IgD-negative memory B cell (primary cell): Measurements from ENCODE around the gene PRKCA. TPM values are rescaled to one million over a fixed set of nuclear protein-coding genes. Genes with fewer than 3 reads are reported as not detected.
"Not testable (repeated sequence)": the region's sequence is repeated elsewhere in the genome, so short reads cannot be mapped to it uniquely, and the experiment has no call there.

Experiments
- H3K27ac Mint-ChIP-seq, 3 donors: one replicate each; pipeline ENCODE4 v1.8.0; 2020 to 2022; ENCODE audit warnings: mild to moderate bottlenecking in 3 of 3, mixed read lengths in 3 of 3, moderate library complexity in 1 of 3
- H3K27me3 Mint-ChIP-seq: one replicate; pipeline ENCODE4 v1.8.0; 2021; ENCODE audit warnings: mixed read lengths
- H3K36me3 Mint-ChIP-seq: one replicate; pipeline ENCODE4 v1.8.0; 2020; ENCODE audit warnings: mild to moderate bottlenecking, mixed read lengths
- H3K4me1 Mint-ChIP-seq, 3 donors: one replicate each; pipeline ENCODE4 v1.8.0; 2020 to 2022; ENCODE audit warnings: mixed read lengths in 3 of 3, mild to moderate bottlenecking in 1 of 3
- H3K4me3 Mint-ChIP-seq, 4 donors: one replicate each; pipeline ENCODE4 v1.8.0; 2020 to 2022; ENCODE audit warnings: mild to moderate bottlenecking in 4 of 4, mixed read lengths in 4 of 4, moderate library complexity in 3 of 4
- H3K9me3 Mint-ChIP-seq, 3 donors: one replicate each; pipeline ENCODE4 v1.8.0; 2020 to 2021; ENCODE audit warnings: mixed read lengths in 3 of 3, mild to moderate bottlenecking in 1 of 3
- polyA plus RNA-seq: library from polyadenylated mRNA; unstranded; fragments of 300-500 nt; fragmentation: Illumina TruSeq; gene quantifications from one replicate; pipeline ENCODE4 v1.2.3, GENCODE V29; 2021

Gene PRKCA
- polyA plus RNA-seq, 1 donor from 2014 or later = 0.14 TPM

DNA sequence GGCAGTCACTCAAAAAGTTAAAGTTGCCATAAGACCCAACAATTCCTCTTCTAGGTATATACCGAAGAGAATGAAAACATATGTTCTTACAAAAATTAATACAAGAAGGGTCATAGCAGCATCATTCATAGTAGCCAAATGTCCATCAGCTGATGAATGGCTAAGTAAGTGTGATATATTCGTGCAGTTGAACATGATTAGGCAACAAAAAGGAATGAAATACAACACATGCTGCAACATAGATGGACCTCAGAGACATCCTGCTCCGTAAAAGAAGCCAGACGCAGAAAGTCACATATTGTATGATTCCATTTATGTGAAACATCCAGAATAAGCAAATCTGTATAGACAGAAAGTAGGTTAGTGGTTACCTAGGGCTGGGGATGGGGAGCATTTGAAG, 303.1 kb downstream of the PRKCA start:
- no peak overlapping the region for H3K27ac Mint-ChIP-seq
- H3K9me3 Mint-ChIP-seq = peaks cover 4 to 9% (median 5%) of the 10 kb centered on the region in 3 donors
- no peaks in the 10 kb centered on the region for H3K27me3 Mint-ChIP-seq
- H3K4me3 Mint-ChIP-seq = no peak overlapping the region
- H3K36me3 Mint-ChIP-seq = no peaks in the 10 kb centered on the region
- H3K4me1 Mint-ChIP-seq = no peaks in the 10 kb centered on the region

DNA sequence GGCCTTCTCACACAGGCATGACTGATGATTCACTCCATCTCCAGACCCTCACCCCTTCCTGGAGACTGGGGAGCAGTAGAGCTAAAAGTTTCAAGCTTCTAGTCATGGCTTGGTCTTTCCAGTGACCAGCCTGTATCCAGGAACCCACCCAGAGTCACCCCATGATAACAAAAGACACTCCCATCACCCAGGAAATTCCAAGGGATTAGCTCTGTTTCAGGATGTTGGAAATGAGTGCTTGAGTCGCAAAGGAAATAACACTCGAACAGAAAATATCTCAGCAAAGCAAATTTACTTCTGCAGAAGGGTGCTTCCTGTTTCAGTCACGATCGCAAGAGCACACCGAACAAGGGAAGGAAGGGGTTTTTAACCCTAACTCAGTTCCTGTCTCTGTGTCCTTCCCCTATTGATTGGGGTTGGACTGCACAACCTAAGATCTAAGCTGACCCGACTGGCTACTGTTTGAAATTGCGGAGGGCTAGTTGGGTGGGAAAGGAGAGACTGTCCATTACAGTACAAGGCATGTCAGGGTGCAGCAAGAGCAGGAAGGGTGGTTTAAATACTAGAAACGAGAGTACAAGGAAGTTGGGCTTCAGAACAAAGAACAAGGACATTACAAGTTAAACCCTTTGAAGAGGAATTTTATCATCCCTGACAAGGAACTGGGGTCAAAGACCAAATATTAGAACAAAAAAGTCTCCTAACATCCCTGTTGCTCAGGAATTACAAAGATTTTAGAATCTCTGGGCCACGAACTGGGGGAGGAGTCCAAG, 308.1 kb downstream of the PRKCA start:
- no peak overlapping the region for H3K27ac Mint-ChIP-seq
- no peak overlapping the region for H3K4me3 Mint-ChIP-seq
- H3K9me3 Mint-ChIP-seq = peaks cover 12 to 17% (median 12%) of the 10 kb centered on the region in 3 donors
- peaks cover 2% of the 10 kb centered on the region for H3K36me3 Mint-ChIP-seq
- no peaks in the 10 kb centered on the region for H3K27me3 Mint-ChIP-seq
- no peaks in the 10 kb centered on the region for H3K4me1 Mint-ChIP-seq

DNA sequence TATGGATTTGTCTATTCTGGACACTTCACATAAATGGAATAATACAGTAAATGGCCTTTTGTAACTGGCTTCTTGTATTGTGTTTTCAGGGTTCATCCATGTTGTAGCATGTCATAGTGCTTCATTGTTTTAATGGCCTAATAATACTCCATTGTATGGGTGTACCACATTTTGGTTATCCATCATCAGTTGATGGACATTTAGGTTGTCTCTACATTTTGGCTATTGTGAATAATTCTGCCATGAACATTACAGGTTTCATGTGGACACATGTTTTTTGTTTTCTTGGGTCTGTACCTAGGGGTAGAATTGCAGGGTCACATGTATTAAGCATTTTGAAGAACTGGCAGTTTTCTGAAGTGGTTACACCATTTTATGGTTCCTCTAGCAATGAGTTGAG, 309.0 kb downstream of the PRKCA start:
- Mint-ChIP-seq H3K27ac (no peak overlapping the region), H3K4me3 (no peak overlapping the region), H3K9me3 (peaks cover 12 to 17% (median 12%) of the 10 kb centered on the region in 3 donors), H3K27me3 (no peaks in the 10 kb centered on the region), H3K36me3 (peaks cover 2% of the 10 kb centered on the region), H3K4me1 (no peaks in the 10 kb centered on the region)

DNA sequence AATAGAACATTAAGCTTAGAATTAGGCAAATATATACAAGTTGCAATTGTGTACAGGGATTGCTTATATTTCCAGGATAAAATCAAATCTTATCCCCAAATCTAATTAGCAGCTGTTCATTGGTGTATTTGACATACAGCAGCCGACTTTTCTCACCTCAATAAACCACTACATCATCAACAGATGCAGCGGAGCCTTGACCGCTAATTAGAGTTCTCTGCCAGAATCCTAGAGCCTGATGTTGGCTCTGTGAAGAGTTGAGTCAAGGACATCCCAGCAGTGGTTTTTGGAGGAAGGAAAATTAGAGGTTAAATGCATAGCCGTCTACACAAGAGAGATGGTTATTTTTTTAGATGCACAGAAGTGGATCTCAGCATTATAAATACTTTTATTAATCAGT, 310.6 kb downstream of the PRKCA start:
- Mint-ChIP-seq H3K4me1 (no peaks in the 10 kb centered on the region), H3K27me3 (no peaks in the 10 kb centered on the region), H3K4me3 (no peak overlapping the region), H3K36me3 (peaks cover 2% of the 10 kb centered on the region), H3K9me3 (peaks cover 12 to 17% (median 12%) of the 10 kb centered on the region in 3 donors), H3K27ac (no peak overlapping the region)

DNA sequence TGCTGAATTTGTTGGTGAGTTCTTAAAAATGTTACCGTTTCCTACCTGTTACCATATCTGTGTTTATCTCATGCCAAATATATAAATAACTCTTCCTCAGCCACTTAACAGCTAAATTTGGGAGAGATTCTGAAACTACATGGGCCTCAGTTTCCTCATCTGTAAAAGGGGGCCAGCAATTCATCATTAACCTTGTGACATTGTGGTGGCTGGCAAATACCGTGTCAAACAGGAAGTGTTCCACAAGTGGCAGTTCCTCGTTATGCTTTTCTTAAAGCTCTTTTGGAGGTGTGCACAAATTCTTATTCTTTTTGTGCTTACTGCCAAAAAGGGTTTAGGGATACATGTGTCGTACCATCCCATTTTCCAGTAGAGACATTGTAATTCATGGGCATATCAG, 312.1 kb downstream of the PRKCA start:
- Mint-ChIP-seq H3K4me1 (no peaks in the 10 kb centered on the region), H3K27ac (no peak overlapping the region), H3K4me3 (no peak overlapping the region), H3K36me3 (peaks cover 2% of the 10 kb centered on the region), H3K27me3 (no peaks in the 10 kb centered on the region), H3K9me3 (peaks cover 7 to 14% (median 8%) of the 10 kb centered on the region in 3 donors)

DNA sequence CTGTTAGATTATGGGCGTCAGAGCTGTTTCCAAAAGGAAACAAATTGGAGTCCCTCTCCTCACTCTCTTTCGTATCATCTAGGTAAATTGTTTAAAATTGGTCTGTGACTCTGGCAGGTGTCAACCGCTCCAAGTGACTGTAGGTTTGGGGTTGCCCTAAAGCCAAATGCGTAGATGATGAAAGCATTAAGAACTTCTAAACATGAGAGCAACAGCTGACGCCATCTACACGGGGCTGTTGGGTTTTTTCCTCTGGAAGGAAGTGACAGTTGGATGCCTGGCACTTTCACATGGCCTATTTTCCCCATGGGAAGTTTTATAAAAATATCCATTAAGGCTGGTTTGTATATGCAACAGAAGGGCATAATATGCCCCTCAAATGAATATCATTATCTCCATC, 316.8 kb downstream of the PRKCA start:
- Mint-ChIP-seq H3K9me3 (peaks cover 0 to 4% (median 0%) of the 10 kb centered on the region in 3 donors), H3K27me3 (no peaks in the 10 kb centered on the region), H3K4me1 (no peaks in the 10 kb centered on the region), H3K27ac (no peak overlapping the region), H3K4me3 (no peak overlapping the region), H3K36me3 (no peaks in the 10 kb centered on the region)

DNA sequence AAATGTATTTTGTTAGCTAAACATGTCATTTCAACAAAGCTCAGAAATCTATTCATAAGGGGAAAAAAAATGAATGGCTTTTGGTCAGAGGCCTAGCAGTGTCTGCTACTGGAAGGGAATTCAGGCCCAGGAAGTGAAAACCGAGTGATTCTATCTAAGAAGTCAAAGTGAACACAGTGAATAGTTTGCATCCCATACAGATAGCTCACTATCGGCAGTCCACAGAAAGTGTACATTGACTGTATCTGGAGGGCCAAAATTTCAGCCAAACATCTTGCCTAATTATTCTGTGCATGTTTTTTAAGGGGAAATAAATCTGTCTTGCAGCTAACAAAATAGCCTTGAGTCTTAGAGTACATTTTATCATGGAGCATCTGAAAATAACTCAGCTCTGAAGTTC, 318.1 kb downstream of the PRKCA start:
- Mint-ChIP-seq H3K9me3 (no peaks in the 10 kb centered on the region), H3K27ac (no peak overlapping the region), H3K36me3 (no peaks in the 10 kb centered on the region), H3K4me1 (no peaks in the 10 kb centered on the region), H3K27me3 (no peaks in the 10 kb centered on the region), H3K4me3 (peak overlapping the region in 1 of 4 donors; percentile 4)

DNA sequence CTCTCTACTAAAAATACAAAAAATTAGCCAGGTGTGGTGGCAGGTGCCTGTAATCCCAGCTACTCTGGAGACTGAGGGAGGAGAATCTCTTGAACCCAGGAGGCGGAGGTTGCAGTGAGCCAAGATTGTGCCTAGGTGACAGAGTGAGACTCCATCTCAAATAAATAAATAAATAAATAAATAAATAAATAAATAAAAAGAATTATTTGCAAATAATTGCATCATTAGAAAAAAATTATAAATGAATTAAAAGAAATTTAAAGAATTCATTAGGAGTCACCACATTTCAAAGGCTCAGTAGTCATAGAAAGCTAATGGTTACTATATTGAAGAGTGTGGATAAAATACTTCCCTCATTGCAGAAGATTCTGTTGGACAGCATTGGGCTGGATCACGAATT, 322.2 kb downstream of the PRKCA start:
- H3K4me1 Mint-ChIP-seq, H3K27me3 Mint-ChIP-seq, H3K36me3 Mint-ChIP-seq: not testable (repeated sequence)

DNA sequence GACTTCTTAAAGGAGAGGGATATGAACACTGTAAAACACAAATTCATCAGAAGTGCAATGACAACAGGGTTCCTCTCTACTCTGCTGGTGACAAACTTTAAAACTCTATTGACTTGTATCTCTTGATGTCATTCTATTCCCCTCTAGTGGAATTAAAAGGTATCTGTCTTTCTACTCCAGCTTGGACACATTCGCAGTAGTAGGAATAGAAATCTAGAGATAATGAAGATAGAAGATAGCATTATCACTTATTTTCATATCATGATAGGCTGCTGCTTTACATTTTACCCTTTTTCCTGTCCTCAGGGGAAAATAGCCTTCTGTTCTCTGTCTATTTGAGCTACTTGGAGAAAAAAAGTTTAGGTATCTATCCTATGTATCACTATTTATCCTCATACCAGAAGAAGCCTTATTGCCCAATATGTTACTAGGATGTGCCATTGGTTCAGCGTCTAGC, 322.9 kb downstream of the PRKCA start:
- Mint-ChIP-seq H3K9me3 (no peaks in the 10 kb centered on the region), H3K4me1 (no peaks in the 10 kb centered on the region), H3K4me3 (no peak overlapping the region), H3K27ac (peak overlapping the region in 1 of 3 donors; percentile 2), H3K27me3 (peaks cover 1% of the 10 kb centered on the region), H3K36me3 (no peaks in the 10 kb centered on the region)

More for the DNA sequence above, 322.2 kb downstream of the PRKCA start:
- H3K4me3 Mint-ChIP-seq, H3K27ac Mint-ChIP-seq, H3K9me3 Mint-ChIP-seq: not testable (repeated sequence)

DNA sequence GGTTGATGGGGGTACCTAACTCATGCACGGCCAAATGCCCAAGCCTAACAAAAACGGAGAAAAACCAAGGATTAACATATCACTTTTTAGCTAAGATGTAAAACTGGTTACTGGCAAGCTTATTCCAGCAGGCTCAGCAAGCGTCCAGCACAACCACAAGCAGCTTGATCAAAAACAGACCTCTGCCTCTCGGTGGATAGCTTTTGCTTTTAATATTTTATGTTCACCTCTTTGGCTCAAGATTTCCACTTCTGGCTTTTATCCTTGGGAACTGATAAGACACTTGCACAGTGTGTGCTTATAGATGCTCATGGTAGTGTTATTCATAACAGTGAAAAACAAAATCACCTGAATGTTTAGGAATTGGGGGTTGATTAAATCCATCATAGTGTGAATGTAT, 325.6 kb downstream of the PRKCA start:
- H3K9me3 Mint-ChIP-seq = no peaks in the 10 kb centered on the region
- no peak overlapping the region for H3K27ac Mint-ChIP-seq
- no peak overlapping the region for H3K4me3 Mint-ChIP-seq
- H3K27me3 Mint-ChIP-seq = peaks cover 1% of the 10 kb centered on the region
- H3K36me3 Mint-ChIP-seq = no peaks in the 10 kb centered on the region
- H3K4me1 Mint-ChIP-seq = no peaks in the 10 kb centered on the region

DNA sequence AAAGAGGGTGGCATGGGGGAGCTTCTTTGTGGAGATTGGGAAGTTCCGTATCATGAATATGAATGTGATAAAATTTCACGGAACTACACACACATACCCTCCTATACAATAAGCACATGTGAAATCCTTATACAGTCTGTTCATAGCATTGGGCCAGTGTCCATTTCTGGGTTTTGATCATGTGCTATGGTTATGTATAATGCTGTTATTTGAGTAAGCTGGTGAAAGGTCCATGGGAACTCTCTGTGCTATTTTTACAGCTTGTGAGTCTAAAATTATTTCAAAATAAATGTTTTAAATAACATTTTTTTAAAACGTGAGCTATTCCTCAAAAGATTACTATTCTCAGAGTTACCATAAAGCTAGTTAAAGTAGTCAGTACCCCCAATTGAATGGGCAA, 327.3 kb downstream of the PRKCA start:
- Mint-ChIP-seq H3K36me3 (no peaks in the 10 kb centered on the region), H3K27me3 (peaks cover 1% of the 10 kb centered on the region), H3K4me3 (no peak overlapping the region), H3K9me3 (no peaks in the 10 kb centered on the region), H3K27ac (no peak overlapping the region), H3K4me1 (no peaks in the 10 kb centered on the region)

DNA sequence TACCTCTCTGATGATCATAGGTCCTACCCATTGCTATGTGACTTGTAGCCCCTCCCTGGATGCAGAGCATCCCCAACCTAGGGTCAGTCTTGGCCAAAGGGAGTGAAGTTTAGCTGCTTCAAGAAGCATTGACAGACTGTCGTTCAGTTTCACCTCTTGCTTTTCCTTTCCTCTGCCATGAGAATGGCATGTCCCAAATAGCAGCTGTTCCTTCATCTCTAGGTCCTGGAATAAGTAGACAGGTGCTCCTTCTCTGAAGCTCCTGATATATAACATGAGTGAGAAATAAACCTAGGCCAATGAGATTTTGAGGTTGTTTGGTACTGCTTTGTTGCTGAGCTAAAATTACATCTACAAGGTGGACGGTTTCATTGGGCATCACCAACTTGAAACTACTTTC, 328.0 kb downstream of the PRKCA start:
- Mint-ChIP-seq H3K27me3 (peaks cover 3% of the 10 kb centered on the region), H3K4me1 (no peaks in the 10 kb centered on the region), H3K27ac (no peak overlapping the region), H3K36me3 (no peaks in the 10 kb centered on the region), H3K9me3 (no peaks in the 10 kb centered on the region), H3K4me3 (no peak overlapping the region)

DNA sequence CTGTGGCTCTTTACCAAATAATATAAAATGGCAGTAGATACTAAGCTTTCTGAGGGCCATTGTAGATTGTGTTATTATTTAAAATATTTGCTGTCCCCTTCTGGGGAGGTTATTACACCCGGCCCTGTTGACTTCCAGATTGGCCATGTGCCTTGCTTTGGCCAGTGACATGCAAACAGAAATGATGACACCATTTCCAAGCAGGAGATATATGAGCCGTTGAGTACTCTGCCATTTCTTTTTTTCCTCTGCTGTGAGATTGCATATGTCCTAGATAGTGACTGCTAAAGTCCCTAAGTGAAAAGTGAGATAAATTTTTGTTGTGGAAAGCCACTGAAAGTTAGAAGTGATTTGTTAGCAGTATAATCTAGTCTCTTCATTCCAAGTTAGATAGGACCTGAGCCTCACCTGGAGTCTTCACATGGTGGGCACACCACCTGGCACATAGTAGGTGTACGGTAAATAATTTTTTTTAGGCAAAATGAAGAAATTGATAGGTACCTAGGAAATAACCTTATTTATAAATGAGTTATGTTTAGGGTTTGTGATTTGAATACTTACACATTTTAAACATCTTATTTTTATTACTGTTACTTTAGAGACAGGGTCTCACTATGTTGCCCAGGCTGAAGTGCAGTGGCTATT, 328.5 kb downstream of the PRKCA start:
- Mint-ChIP-seq H3K9me3 (no peaks in the 10 kb centered on the region), H3K4me3 (no peak overlapping the region), H3K36me3 (no peaks in the 10 kb centered on the region), H3K27me3 (peaks cover 3% of the 10 kb centered on the region), H3K4me1 (no peaks in the 10 kb centered on the region), H3K27ac (no peak overlapping the region)

DNA sequence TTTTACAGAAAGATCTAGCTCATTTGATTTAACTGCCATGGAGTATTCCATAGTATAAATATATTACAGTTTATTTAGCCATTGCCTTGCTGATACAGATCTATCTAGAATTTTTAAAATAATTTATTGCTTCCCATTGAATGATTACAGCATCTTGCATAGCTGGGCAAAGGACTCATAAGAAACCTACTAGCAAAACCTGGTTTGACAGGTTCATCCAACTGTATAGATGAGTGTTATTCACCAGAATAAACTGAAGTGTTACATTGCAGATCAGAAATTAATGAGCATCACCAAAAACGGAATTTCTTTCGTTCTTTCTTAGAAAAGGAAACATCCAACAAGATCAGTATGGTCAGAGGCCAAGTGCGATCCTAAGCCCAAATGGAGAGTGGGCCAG, 330.3 kb downstream of the PRKCA start:
- Mint-ChIP-seq H3K4me1 (no peaks in the 10 kb centered on the region), H3K27me3 (peaks cover 3% of the 10 kb centered on the region), H3K36me3 (no peaks in the 10 kb centered on the region), H3K9me3 (no peaks in the 10 kb centered on the region), H3K27ac (no peak overlapping the region), H3K4me3 (no peak overlapping the region)

DNA sequence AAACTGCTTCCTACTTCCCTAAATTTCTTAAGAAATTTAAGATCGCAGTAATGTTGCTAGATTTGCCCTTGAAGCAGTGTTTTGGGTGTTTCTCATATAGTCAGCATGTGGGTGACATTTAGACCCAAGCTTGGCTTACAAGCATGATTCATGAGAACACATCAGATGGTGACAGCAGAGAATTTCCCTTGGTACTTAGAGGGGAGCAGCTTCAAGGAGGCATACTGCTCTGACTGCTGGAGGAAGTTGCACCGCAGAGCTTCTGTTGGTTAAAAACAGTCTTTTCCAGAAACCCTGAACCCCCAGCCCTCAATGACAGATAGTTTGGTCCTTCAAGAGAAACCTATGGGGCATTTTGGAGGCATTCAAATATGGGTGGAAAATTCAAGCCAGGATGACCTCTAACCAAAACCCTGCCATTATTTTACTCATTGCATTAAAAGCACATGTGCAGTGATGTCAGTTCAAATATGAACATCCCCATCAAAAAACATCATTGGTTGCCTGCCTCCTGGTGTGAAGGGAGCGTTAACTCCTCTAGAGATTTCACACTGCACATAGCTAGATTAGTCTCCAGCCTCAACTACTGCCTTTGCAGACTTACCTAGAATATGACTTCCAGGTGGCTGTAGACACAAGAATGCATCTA, 331.0 kb downstream of the PRKCA start:
- no peak overlapping the region for H3K4me3 Mint-ChIP-seq

More for the DNA sequence above, 331.0 kb downstream of the PRKCA start:
- Mint-ChIP-seq H3K9me3 (no peaks in the 10 kb centered on the region), H3K27me3 (peaks cover 1% of the 10 kb centered on the region), H3K36me3 (no peaks in the 10 kb centered on the region), H3K27ac (no peak overlapping the region), H3K4me1 (no peaks in the 10 kb centered on the region)
